ENCODE measurements around the gene DAGLB. TPM values are rescaled to one million over a fixed set of nuclear protein-coding genes. Genes with fewer than 3 reads are reported as not detected.
"Not testable (repeated sequence)": the region's sequence is repeated elsewhere in the genome, so short reads cannot be mapped to it uniquely, and the experiment has no call there.

Gene DAGLB
- total RNA-seq, 4 donors from 2014 or later: 5.4 to 30.2 (median 19.3) TPM

- TF ChIP-seq CTCF (IDR thresholded peaks at IDR 0.05): no peak
- TF ChIP-seq POLR2A (IDR thresholded peaks at IDR 0.05): no peak
- no peaks in the 10 kb centered on the region for H3K27me3 ChIP-seq
- H3K4me1 ChIP-seq: peaks cover 16 to 28% of the 10 kb centered on the region in 2 donors
- no peak for DNase-seq
- H3K27ac ChIP-seq: peak overlapping the region; percentile 32 to 34
- no peaks in the 10 kb centered on the region for H3K9me3 ChIP-seq
- no peak overlapping the region for H3K4me3 ChIP-seq
- intact Hi-C loops (cut with DNase I; ENCODE audit: low total_unique reads): no loop called here
- no peaks in the 10 kb centered on the region for H3K36me3 ChIP-seq
These were observed 67.3 kb downstream of the DAGLB start for GRCh38 chr7:6380310-6381095.

- peaks cover 10 to 28% of the 10 kb centered on the region in 2 donors for H3K4me1 ChIP-seq
- no peak for DNase-seq
- no peaks in the 10 kb centered on the region for H3K9me3 ChIP-seq
- no peak for TF ChIP-seq CTCF (IDR thresholded peaks at IDR 0.05)
- no peak for TF ChIP-seq POLR2A (IDR thresholded peaks at IDR 0.05)
- peak overlapping the region in 1 of 2 donors; percentile 34 for H3K27ac ChIP-seq
- H3K36me3 ChIP-seq: no peaks in the 10 kb centered on the region
- H3K4me3 ChIP-seq: no peak overlapping the region
- no peaks in the 10 kb centered on the region for H3K27me3 ChIP-seq
- intact Hi-C loops (cut with DNase I; ENCODE audit: low total_unique reads): no loop called here
These were observed 67.9 kb downstream of the DAGLB start for GRCh38 chr7:6379886-6380285.

GRCh38 chr7:6378556-6378955, 69.2 kb downstream of the DAGLB start:
- H3K27ac ChIP-seq; intact Hi-C loops (cut with DNase I; ENCODE audit: low total_unique reads); H3K9me3 ChIP-seq; H3K27me3 ChIP-seq; DNase-seq; H3K36me3 ChIP-seq; H3K4me3 ChIP-seq: not testable (repeated sequence)
- H3K4me1 ChIP-seq: peaks cover 0 to 28% of the 10 kb centered on the region in 2 donors

- Histone ChIP-seq H3K27ac (no peak overlapping the region), H3K4me1 (peaks cover 0 to 28% of the 10 kb centered on the region in 2 donors), H3K36me3 (no peaks in the 10 kb centered on the region), H3K27me3 (no peaks in the 10 kb centered on the region), H3K4me3 (no peak overlapping the region), H3K9me3 (no peaks in the 10 kb centered on the region)
- no peak for DNase-seq
- no peak for TF ChIP-seq POLR2A (IDR thresholded peaks at IDR 0.05)
- TF ChIP-seq CTCF (IDR thresholded peaks at IDR 0.05): no peak
- intact Hi-C loops (cut with DNase I; ENCODE audit: low total_unique reads): no loop called here
These were observed 70.9 kb downstream of the DAGLB start for GRCh38 chr7:6376820-6377219.

GRCh38 chr7:6375348-6376101, 72.2 kb downstream of the DAGLB start:
- Histone ChIP-seq H3K36me3 (no peaks in the 10 kb centered on the region), H3K4me3 (peak overlapping the region; percentile 52 to 74), H3K4me1 (peaks cover 0 to 28% of the 10 kb centered on the region in 2 donors), H3K27ac (peak overlapping the region; percentile 90 to 96), H3K9me3 (no peaks in the 10 kb centered on the region), H3K27me3 (no peaks in the 10 kb centered on the region)
- intact Hi-C loops (cut with DNase I; ENCODE audit: low total_unique reads): no loop called here
- TF ChIP-seq POLR2A (IDR thresholded peaks at IDR 0.05): no peak
- DNase-seq: no peak

GRCh38 chr7:6367701-6368211, 80.0 kb downstream of the DAGLB start:
- H3K4me1 ChIP-seq: no peaks in the 10 kb centered on the region
- DNase-seq: no peak
- H3K27ac ChIP-seq: no peak overlapping the region
- no peaks in the 10 kb centered on the region for H3K27me3 ChIP-seq
- H3K36me3 ChIP-seq: no peaks in the 10 kb centered on the region
- TF ChIP-seq CTCF (IDR thresholded peaks at IDR 0.05): no peak
- TF ChIP-seq POLR2A (IDR thresholded peaks at IDR 0.05): no peak
- no peak overlapping the region for H3K4me3 ChIP-seq
- no peaks in the 10 kb centered on the region for H3K9me3 ChIP-seq
- intact Hi-C loops (cut with DNase I; ENCODE audit: low total_unique reads): no loop called here
